Skeletal muscle tissue (tissue), 4 donors: ENCODE measurements around the gene OPN3. TPM values are rescaled to one million over a fixed set of nuclear protein-coding genes. Genes with fewer than 3 reads are reported as not detected.
A peak's percentile ranks its signal among the peaks of the same experiment; 100 is the strongest.

Source experiments
- H3K27ac ChIP-seq: one replicate; pipeline ENCODE4 v1.7.0; 2013; ENCODE audit warnings: mild to moderate bottlenecking, low read depth, low read length, inconsistent platforms
- H3K27me3 ChIP-seq, 3 donors: one replicate each; pipeline ENCODE4 v1.7.0; 2013; ENCODE audit warnings: low read length in 3 of 3; ENCODE audit not compliant: control insufficient read depth in 3 of 3, insufficient read depth in 3 of 3
- H3K36me3 ChIP-seq, 3 donors: one replicate each; pipeline ENCODE4 v1.7.0; 2013; ENCODE audit warnings: low read length in 3 of 3; ENCODE audit not compliant: control insufficient read depth in 3 of 3, insufficient read depth in 3 of 3
- H3K4me1 ChIP-seq, 3 donors: one replicate each; pipeline ENCODE4 v1.7.0; 2013; ENCODE audit warnings: low read length in 3 of 3, mild to moderate bottlenecking in 3 of 3; ENCODE audit not compliant: control insufficient read depth in 3 of 3, insufficient read depth in 3 of 3
- H3K4me3 ChIP-seq, 3 donors: one replicate each; pipeline ENCODE4 v1.7.0; 2013; ENCODE audit warnings: low read length in 3 of 3
- H3K9ac ChIP-seq, 3 donors: one replicate each; pipeline ENCODE4 v1.7.0; 2013; ENCODE audit warnings: low read length in 3 of 3, mild to moderate bottlenecking in 3 of 3, moderate library complexity in 2 of 3, low read depth in 1 of 3
- H3K9me3 ChIP-seq, 3 donors: one replicate each; pipeline ENCODE4 v1.7.0; 2013; ENCODE audit warnings: low read length in 3 of 3; ENCODE audit not compliant: control insufficient read depth in 3 of 3
- total RNA-seq: library from RNA; depleted of rRNA; stranded (reverse); fragments of >200 nt; gene quantifications from one replicate; pipeline ENCODE4 v1.2.3, GENCODE V29; 2014
- donor health status: Osteomylitis.

OPN3 gene
- total RNA-seq, 1 donor from 2014 or later, result 9.9 TPM

- Histone ChIP-seq H3K9me3 (no peaks in the 10 kb centered on the region), H3K36me3 (no peaks in the 10 kb centered on the region), H3K27ac (no peak overlapping the region), H3K9ac (no peak overlapping the region), H3K27me3 (no peaks in the 10 kb centered on the region), H3K4me1 (no peaks in the 10 kb centered on the region), H3K4me3 (no peak overlapping the region)
Measured at GRCh38 chr1:241611063-241611462, 29.1 kb downstream of the OPN3 start.

GRCh38 chr1:241610056-241610815 is 29.9 kb downstream of the OPN3 start:
- Histone ChIP-seq H3K27me3 (no peaks in the 10 kb centered on the region), H3K9me3 (no peaks in the 10 kb centered on the region), H3K36me3 (no peaks in the 10 kb centered on the region), H3K4me3 (no peak overlapping the region), H3K4me1 (no peaks in the 10 kb centered on the region), H3K27ac (no peak overlapping the region), H3K9ac (no peak overlapping the region)

- H3K36me3 ChIP-seq, result no peaks in the 10 kb centered on the region
- no peaks in the 10 kb centered on the region for H3K9me3 ChIP-seq
- no peak overlapping the region for H3K9ac ChIP-seq
- H3K4me3 ChIP-seq, result no peak overlapping the region
- no peaks in the 10 kb centered on the region for H3K27me3 ChIP-seq
- H3K4me1 ChIP-seq, result peaks cover 0 to 4% (median 0%) of the 10 kb centered on the region in 3 donors
- H3K27ac ChIP-seq, result no peak overlapping the region
Measured at GRCh38 chr1:241608379-241609033, 31.7 kb downstream of the OPN3 start.

GRCh38 chr1:241607497-241607896 is 32.7 kb downstream of the OPN3 start:
- Histone ChIP-seq H3K9ac (peak overlapping the region in 1 of 3 donors; percentile 44), H3K27ac (no peak overlapping the region), H3K4me1 (peaks cover 0 to 4% (median 0%) of the 10 kb centered on the region in 3 donors), H3K4me3 (no peak overlapping the region), H3K36me3 (no peaks in the 10 kb centered on the region), H3K27me3 (no peaks in the 10 kb centered on the region), H3K9me3 (no peaks in the 10 kb centered on the region)

GRCh38 chr1:241606544-241606943 is 33.6 kb downstream of the OPN3 start:
- no peak overlapping the region for H3K27ac ChIP-seq
- peaks cover 0 to 4% (median 0%) of the 10 kb centered on the region in 3 donors for H3K4me1 ChIP-seq
- H3K36me3 ChIP-seq, result no peaks in the 10 kb centered on the region
- H3K9ac ChIP-seq, result no peak overlapping the region
- no peak overlapping the region for H3K4me3 ChIP-seq
- no peaks in the 10 kb centered on the region for H3K27me3 ChIP-seq
- no peaks in the 10 kb centered on the region for H3K9me3 ChIP-seq

- Histone ChIP-seq H3K27ac (no peak overlapping the region), H3K9me3 (no peaks in the 10 kb centered on the region), H3K9ac (no peak overlapping the region), H3K36me3 (no peaks in the 10 kb centered on the region), H3K27me3 (no peaks in the 10 kb centered on the region), H3K4me1 (peaks cover 0 to 4% (median 0%) of the 10 kb centered on the region in 3 donors), H3K4me3 (no peak overlapping the region)
Measured at GRCh38 chr1:241605146-241605805, 34.9 kb downstream of the OPN3 start.

- H3K4me1 ChIP-seq, result peaks cover 0 to 4% (median 0%) of the 10 kb centered on the region in 3 donors
- peak overlapping the region; percentile 73 for H3K27ac ChIP-seq
- no peak overlapping the region for H3K4me3 ChIP-seq
- no peak overlapping the region for H3K9ac ChIP-seq
- H3K9me3 ChIP-seq, result no peaks in the 10 kb centered on the region
- no peaks in the 10 kb centered on the region for H3K27me3 ChIP-seq
- H3K36me3 ChIP-seq, result no peaks in the 10 kb centered on the region
Measured at GRCh38 chr1:241603731-241604245, 36.4 kb downstream of the OPN3 start.

- Histone ChIP-seq H3K9me3 (no peaks in the 10 kb centered on the region), H3K4me1 (peaks cover 0 to 4% (median 0%) of the 10 kb centered on the region in 3 donors), H3K9ac (no peak overlapping the region), H3K27me3 (no peaks in the 10 kb centered on the region), H3K4me3 (no peak overlapping the region), H3K27ac (no peak overlapping the region), H3K36me3 (peaks cover 0 to 6% (median 0%) of the 10 kb centered on the region in 3 donors)
Measured at GRCh38 chr1:241600496-241600901, 39.7 kb downstream of the OPN3 start.

- Histone ChIP-seq H3K27me3 (no peaks in the 10 kb centered on the region), H3K9me3 (no peaks in the 10 kb centered on the region), H3K36me3 (peaks cover 0 to 9% (median 4%) of the 10 kb centered on the region in 3 donors), H3K27ac (no peak overlapping the region), H3K4me3 (no peak overlapping the region), H3K9ac (no peak overlapping the region), H3K4me1 (no peaks in the 10 kb centered on the region)
Measured at GRCh38 chr1:241598249-241598648, 41.9 kb downstream of the OPN3 start.

- H3K27ac ChIP-seq, result no peak overlapping the region
- H3K4me1 ChIP-seq, result no peaks in the 10 kb centered on the region
Measured at GRCh38 chr1:241596633-241597032, 43.5 kb downstream of the OPN3 start.

More at GRCh38 chr1:241596633-241597032, 43.5 kb downstream of the OPN3 start:
- Histone ChIP-seq H3K36me3 (peaks cover 0 to 9% (median 4%) of the 10 kb centered on the region in 3 donors), H3K4me3 (no peak overlapping the region), H3K9ac (no peak overlapping the region), H3K9me3 (no peaks in the 10 kb centered on the region), H3K27me3 (no peaks in the 10 kb centered on the region)
